H1 (cell line): Measurements from ENCODE around the gene ADGRB2. TPM values are rescaled to one million over a fixed set of nuclear protein-coding genes. Genes with fewer than 3 reads are reported as not detected.

ENCODE experiments used
- CTCF ChIA-PET: fragments of 300-600 bp; sonication (Branson Sonifier 250); formaldehyde crosslinking; loops from one replicate; lab custom pipeline; 2021; ENCODE audit not compliant: partially characterized antibody; lab: Charles Lee
- POLR2A ChIA-PET: fragments of 300-600 bp; sonication (Branson Sonifier 250); formaldehyde crosslinking; loops from one replicate; lab custom pipeline; 2021; ENCODE audit warnings: inconsistent platforms; ENCODE audit not compliant: partially characterized antibody; lab: Charles Lee
- DNase-seq, 2 experiments: peaks; one replicate each; pipeline versions ENCODE4 v3.0.0 to v3.0.0-alpha.2; 2010 to 2022; ENCODE audit warnings: low spot score in 2 of 2, low read depth in 1 of 2, mixed read lengths in 1 of 2
- FAIRE-seq: peaks from 2 replicates; lab custom pipeline; 2011; peaks lifted over from hg19 to GRCh38; lab: Jason Lieb, UNC
- H2AFZ ChIP-seq: 2 replicates; pipeline ENCODE4 v1.8.1; 2012; ENCODE audit warnings: low read length, inconsistent platforms
- H2AK5ac ChIP-seq: 2 replicates; pipeline ENCODE4 v1.6.1; 2013; ENCODE audit warnings: low read depth, low read length
- H2BK120ac ChIP-seq: replicated peaks from 2 replicates; pipeline ENCODE3; 2013; ENCODE audit warnings: low read depth, low read length, inconsistent platforms
- H2BK12ac ChIP-seq: 2 replicates; pipeline ENCODE4 v1.6.1; 2013; ENCODE audit warnings: low read depth, low read length
- H2BK15ac ChIP-seq: 2 replicates; pipeline ENCODE4 v1.6.1; 2013; ENCODE audit warnings: low read length
- H2BK20ac ChIP-seq: 2 replicates; pipeline ENCODE4 v1.6.1; 2013; ENCODE audit warnings: low read length
- H2BK5ac ChIP-seq: 2 replicates; pipeline ENCODE4 v1.6.1; 2013; ENCODE audit warnings: low read depth, low read length
- H3K14ac ChIP-seq: 2 replicates; pipeline ENCODE4 v1.6.1; 2013; ENCODE audit warnings: inconsistent platforms; ENCODE audit not compliant: insufficient read length
- H3K18ac ChIP-seq: 2 replicates; pipeline ENCODE4 v1.6.1; 2013; ENCODE audit warnings: low read length; ENCODE audit errors: extremely low read depth
- H3K23ac ChIP-seq: 2 replicates; pipeline ENCODE4 v1.6.1; 2013; ENCODE audit warnings: inconsistent platforms; ENCODE audit not compliant: insufficient read length
- H3K23me2 ChIP-seq: 2 replicates; pipeline ENCODE4 v1.6.1; 2013; ENCODE audit warnings: low read depth, low read length
- H3K27ac ChIP-seq: 2 replicates; pipeline ENCODE4 v1.6.1; 2011; ENCODE audit warnings: low read depth, low read length, inconsistent platforms
- H3K27me3 ChIP-seq, 4 experiments: replicated peaks in 1 of 4; 1 replicate in 1 of 4; 2 replicates in 3 of 4; pipeline versions ENCODE4 v1.6.1 to v1.8.1; 2011 to 2013; ENCODE audit warnings: low read length in 3 of 4, mild to moderate bottlenecking in 3 of 4, inconsistent platforms in 2 of 4, mixed read lengths in 2 of 4, moderate library complexity in 1 of 4; ENCODE audit not compliant: control insufficient read depth in 3 of 4, insufficient read depth in 3 of 4; ENCODE audit errors: extremely low read depth in 1 of 4
- H3K36me3 ChIP-seq, 4 experiments: 2 replicates each; pipeline versions ENCODE4 v1.6.1 to v1.8.1; 2011 to 2013; ENCODE audit warnings: mild to moderate bottlenecking in 4 of 4, low read length in 3 of 4, moderate library complexity in 2 of 4, control low read depth in 1 of 4, inconsistent platforms in 1 of 4; ENCODE audit not compliant: insufficient read depth in 4 of 4, control insufficient read depth in 2 of 4
- H3K4ac ChIP-seq: replicated peaks from 2 replicates; pipeline ENCODE3; 2013; ENCODE audit warnings: low read length, low read depth, mixed read lengths, inconsistent platforms; ENCODE audit not compliant: insufficient read length
- H3K4me1 ChIP-seq, 4 experiments: replicated peaks in 1 of 4; 1 replicate in 1 of 4; 2 replicates in 3 of 4; pipeline versions ENCODE4 v1.6.1 to v1.8.1; 2011 to 2013; ENCODE audit warnings: low read length in 3 of 4, inconsistent platforms in 2 of 4, mixed read lengths in 1 of 4; ENCODE audit not compliant: insufficient read depth in 4 of 4, control insufficient read depth in 3 of 4
- H3K4me2 ChIP-seq, 2 experiments: 2 replicates each; pipeline versions ENCODE4 v1.6.1 to v1.8.1; 2011 to 2013; ENCODE audit warnings: low read depth in 2 of 2, low read length in 2 of 2, control low read depth in 1 of 2, inconsistent platforms in 1 of 2, mild to moderate bottlenecking in 1 of 2; ENCODE audit not compliant: insufficient read depth in 1 of 2
- H3K4me3 ChIP-seq, 4 experiments: fragments of 200-600, 300-600 bp in 1 of 4; sonication (generic), shearing (Covaris generic), sonication (Bioruptor Twin) in 1 of 4; 2 replicates each; pipeline versions ENCODE4 v1.5.1 to v1.8.1; 2011 to 2016; ENCODE audit warnings: low read length in 4 of 4, low read depth in 3 of 4, control low read depth in 2 of 4, inconsistent platforms in 2 of 4, mild to moderate bottlenecking in 2 of 4, mixed read lengths in 1 of 4, moderate library complexity in 1 of 4; ENCODE audit not compliant: insufficient read depth in 2 of 4; ENCODE audit errors: extremely low read depth in 1 of 4
- H3K56ac ChIP-seq: replicated peaks from 2 replicates; pipeline ENCODE3; 2013; ENCODE audit warnings: low read depth, mild to moderate bottlenecking, mixed read lengths, low read length, inconsistent platforms; ENCODE audit not compliant: insufficient read length
- H3K79me1 ChIP-seq: 2 replicates; pipeline ENCODE4 v1.6.1; 2013; ENCODE audit warnings: low read depth, low read length, control low read depth
- H3K79me2 ChIP-seq, 2 experiments: 2 replicates each; pipeline versions ENCODE4 v1.6.1 to v1.8.1; 2012 to 2013; ENCODE audit warnings: low read length in 2 of 2, mild to moderate bottlenecking in 2 of 2, inconsistent platforms in 1 of 2; ENCODE audit not compliant: insufficient read depth in 2 of 2, control insufficient read depth in 1 of 2
- H3K9ac ChIP-seq, 4 experiments: replicated peaks in 1 of 4; 1 replicate in 1 of 4; 2 replicates in 3 of 4; pipeline versions ENCODE4 v1.6.1 to v1.8.1; 2011 to 2013; ENCODE audit warnings: low read depth in 3 of 4, low read length in 3 of 4, control low read depth in 2 of 4, mild to moderate bottlenecking in 2 of 4, moderate library complexity in 2 of 4, inconsistent platforms in 1 of 4; ENCODE audit errors: extremely low read depth in 1 of 4
- H3K9me3 ChIP-seq, 2 experiments: 2 replicates each; pipeline versions ENCODE4 v1.6.1 to v1.8.1; 2012 to 2013; ENCODE audit warnings: mild to moderate bottlenecking in 2 of 2, moderate library complexity in 2 of 2, control low read depth in 1 of 2, inconsistent platforms in 1 of 2, low read depth in 1 of 2, low read length in 1 of 2, mixed read lengths in 1 of 2; ENCODE audit not compliant: insufficient read depth in 2 of 2
- H4K20me1 ChIP-seq, 2 experiments: replicated peaks in 1 of 2; 2 replicates each; pipeline versions ENCODE3 to v1.8.1; 2011 to 2013; ENCODE audit warnings: inconsistent platforms in 2 of 2, low read length in 2 of 2, mild to moderate bottlenecking in 1 of 2; ENCODE audit not compliant: insufficient read depth in 2 of 2, control insufficient read depth in 1 of 2
- H4K5ac ChIP-seq: 2 replicates; pipeline ENCODE4 v1.6.1; 2013; ENCODE audit warnings: low read length, low read depth, mixed read lengths, inconsistent platforms; ENCODE audit not compliant: insufficient read length
- H4K8ac ChIP-seq: 2 replicates; pipeline ENCODE4 v1.8.0; 2013; ENCODE audit warnings: mild to moderate bottlenecking, moderate library complexity, low read length, inconsistent platforms; ENCODE audit not compliant: insufficient read depth; ENCODE audit errors: extremely low read depth
- H4K91ac ChIP-seq: replicated peaks from 2 replicates; pipeline ENCODE3; 2013; ENCODE audit warnings: low read length, mixed read lengths, inconsistent platforms; ENCODE audit not compliant: insufficient read length
- EGR1 ChIP-seq: IDR thresholded peaks from 2 replicates; pipeline ENCODE4 v1.6.1; 2011; ENCODE audit warnings: low read depth, low read length, borderline replicate concordance
- WGBS, 2 experiments: shearing (Covaris generic) in 1 of 2; methylation state at CpG; one replicate each; pipeline versions ENCODE4 v1.1.6 to v1.1.7; 2013 to 2015; ENCODE audit warnings: low lambda C conversion rate in 2 of 2, mixed read lengths in 2 of 2, inconsistent platforms in 1 of 2, low coverage in 1 of 2, missing lambda C conversion rate in 1 of 2; ENCODE audit not compliant: insufficient replicate concordance in 2 of 2, insufficient coverage in 1 of 2, insufficient read length in 1 of 2; ENCODE audit errors: extremely low coverage in 1 of 2, missing lambda C conversion rate in 1 of 2; 5-methylcytosine and 5-hydroxymethylcytosine counted together
- polyA plus RNA-seq, 7 experiments: library from polyadenylated mRNA; depleted of rRNA in 3 of 7; stranded (reverse) in 5 of 7; unstranded in 2 of 7; fragments of >200 nt in 5 of 7; fragments of 200-250 nt in 2 of 7; gene quantifications; 1 replicate in 5 of 7; 2 replicates in 1 of 7; 4 replicates in 1 of 7; pipeline versions ENCODE4 v1.2.1 to v1.2.3, GENCODE V29; 2011 to 2013; ENCODE audit warnings: missing spikeins in 2 of 7, mixed read lengths in 2 of 7
- total RNA-seq: library from RNA; stranded (reverse); fragmentation: NEBNext Ultra II Directional; extraction: Animal tissue kit (Norgen Biotek cat#: 25700); gene quantifications from 2 replicates; pipeline ENCODE4 v1.2.1, GENCODE V29; 2021

Gene ADGRB2
- total and polyA plus RNA-seq, 2 of the 8 experiments (the other 6 are each of a cell fraction or from before 2014, with no cell fraction given): 15.6 to 26.2 TPM

DNA sequence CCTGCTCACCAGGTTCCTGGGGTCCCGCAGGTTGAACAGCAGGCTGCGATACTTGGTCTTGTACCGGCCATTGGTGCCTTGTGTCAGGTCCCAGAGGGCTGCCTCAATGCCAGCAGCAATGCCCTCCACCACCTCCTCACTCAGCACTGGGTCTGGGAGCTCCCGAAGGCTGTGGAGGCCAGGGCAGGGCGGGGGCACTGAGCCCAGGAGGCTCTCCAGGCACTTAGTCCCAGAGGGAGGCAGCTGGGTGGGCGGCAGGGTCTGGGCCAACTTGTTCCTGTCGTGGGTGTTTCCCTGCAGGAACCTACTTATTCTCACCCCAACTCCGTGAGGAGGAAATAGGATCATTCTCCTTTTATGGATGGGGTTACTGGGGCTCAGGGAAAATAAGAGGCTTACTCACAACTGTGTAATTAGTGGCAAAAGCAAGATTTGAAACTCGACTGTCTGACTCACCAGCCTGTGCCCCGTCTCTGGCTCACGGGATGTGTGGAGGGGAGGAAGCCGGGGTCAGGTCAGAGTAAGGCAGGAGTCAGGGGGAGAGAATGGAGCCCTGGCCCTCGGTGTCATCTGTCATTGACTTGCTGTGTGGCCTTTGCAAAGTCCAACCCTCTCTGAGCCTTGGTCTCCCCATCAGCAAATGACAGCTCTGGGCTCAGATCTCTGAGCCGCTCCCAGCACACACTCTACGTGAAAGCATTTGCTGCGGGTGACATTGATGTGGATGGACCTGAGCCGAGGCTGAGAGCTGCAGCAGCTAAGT, 34.5 kb upstream of the ADGRB2 start:
- no peak overlapping the region for H3K23ac ChIP-seq
- no peak overlapping the region for H2AK5ac ChIP-seq
- no peak for TF ChIP-seq EGR1
- TF ChIP-seq, all 59 proteins: peak for 0
- Histone ChIP-seq H3K36me3 (no peaks in the 10 kb centered on the region), H2BK5ac (no peak overlapping the region), H3K27me3 (peaks cover 0 to 3% (median 0%) of the 10 kb centered on the region in 4 experiments; a peak in 2 of 7 replicates), H3K9me3 (no peaks in the 10 kb centered on the region), H3K4me3 (no peak overlapping the region), H3K9ac (no peak overlapping the region), H3K79me2 (no peaks in the 10 kb centered on the region), H4K91ac (peak overlapping the region; percentile 33), H3K4me2 (no peak overlapping the region), H3K56ac (no peak overlapping the region), H3K18ac (no peak overlapping the region; the same call in 1 of the 2 replicates), H4K8ac (peak overlapping the region; percentile 69), H2BK12ac (no peak overlapping the region), H3K79me1 (no peaks in the 10 kb centered on the region), H4K5ac (no peak overlapping the region), H3K14ac (no peak overlapping the region), H2BK120ac (no peak overlapping the region), H3K23me2 (no peaks in the 10 kb centered on the region; the same call in 1 of the 2 replicates), H2BK15ac (no peak overlapping the region), H2AFZ (no peak overlapping the region), H2BK20ac (no peak overlapping the region), H4K20me1 (no peaks in the 10 kb centered on the region), H3K27ac (no peak overlapping the region), H3K4me1 (peaks cover 0 to 16% (median 8%) of the 10 kb centered on the region in 4 experiments; a peak in 5 of 7 replicates), H3K4ac (no peak overlapping the region)
- WGBS, 2 experiments: 83% methylated on average over 14 of the region's 17 CpGs; no CpG with 5 or more reads in 1 of the 2 experiments
- ChIA-PET POLR2A (interaction anchor here (0.6 to 1.5 kb wide), 2 partner anchors 11 to 149 kb away, joined by 3 to 4 read pairs; no protein-coding TSS in a partner anchor), CTCF (interaction anchor here (0.5 to 5.5 kb wide), 13 partner anchors 9 to 591 kb away, joined by 3 to 44 read pairs (median 4); partner anchors contain the start of gene SPOCD1)
- DNase-seq: no peak
- FAIRE-seq: no peak
